NCI-H146 treated with DMSO at 0.1 percent for 48 hours (cell line): ENCODE data around the gene XAGE1A.
"Not testable (repeated sequence)": the region's sequence is repeated elsewhere in the genome, so short reads cannot be mapped to it uniquely, and the experiment has no call there.

Experiments used
- DNase-seq: peaks from one replicate; lab custom pipeline; 2025; ENCODE audit not compliant: unreplicated experiment; lab: John Stamatoyannopoulos, UW

Gene XAGE1A

GRCh38 chrX:52495545-52496418, at the start of gene XAGE1A:
Gene XAGE1A, plus strand, starts transcription at chrX:52495808. Its CDS starts 1,554 bp downstream, at chrX:52497362.
- DNase-seq: not testable (repeated sequence)

- not testable (repeated sequence) for DNase-seq
Observed at GRCh38 chrX:52452031-52452430, 43.6 kb upstream of the XAGE1A start.

- not testable (repeated sequence) for DNase-seq
Observed at GRCh38 chrX:52471301-52471700, 24.3 kb upstream of the XAGE1A start.

- not testable (repeated sequence) for DNase-seq
Observed at GRCh38 chrX:52496419-52496772, 788 bp downstream of the XAGE1A start.

GRCh38 chrX:52501362-52501761, 5.8 kb downstream of the XAGE1A start:
- not testable (repeated sequence) for DNase-seq

GRCh38 chrX:52504551-52504950, 8.9 kb downstream of the XAGE1A start:
- no peak for DNase-seq

- no peak for DNase-seq
Observed at GRCh38 chrX:52507331-52507730, 11.7 kb downstream of the XAGE1A start.

GRCh38 chrX:52509916-52510315, 14.3 kb downstream of the XAGE1A start:
- no peak for DNase-seq

GRCh38 chrX:52511126-52511525, 15.5 kb downstream of the XAGE1A start:
- not testable (repeated sequence) for DNase-seq

- not testable (repeated sequence) for DNase-seq
Observed at GRCh38 chrX:52516110-52516986, 20.7 kb downstream of the XAGE1A start.

GRCh38 chrX:52516987-52517325, 21.3 kb downstream of the XAGE1A start, which contains the start of gene XAGE1B:
Gene XAGE1B, minus strand, starts transcription at chrX:52517063. Its CDS starts 1,536 bp downstream, at chrX:52515527.
- not testable (repeated sequence) for DNase-seq

GRCh38 chrX:52541051-52541450, 45.4 kb downstream of the XAGE1A start:
- not testable (repeated sequence) for DNase-seq

GRCh38 chrX:52542311-52542710, 46.7 kb downstream of the XAGE1A start:
- DNase-seq: no peak

GRCh38 chrX:52544147-52544840, 48.7 kb downstream of the XAGE1A start:
- no peak for DNase-seq

- not testable (repeated sequence) for DNase-seq
Observed at GRCh38 chrX:52548769-52549168, 53.2 kb downstream of the XAGE1A start.
